PC-3 (cell line): Measurements from ENCODE around the gene WNT4. TPM values are rescaled to one million over a fixed set of nuclear protein-coding genes. Genes with fewer than 3 reads are reported as not detected.

Experiments used
- ATAC-seq: fragments of 200-7000 bp; cut with Tn5 transposase; 2 replicates; pipeline ENCODE4 v1.9.1; 2020; ENCODE audit warnings: mild to moderate bottlenecking, moderate library complexity
- BruUV-seq: library from RNA; stranded (reverse); fragments of 400-500 nt; replicated peaks from 2 replicates; lab custom pipeline; 2021; lab: Mats Ljungman, UMichigan
- CTCF ChIA-PET: fragments of 300-600 bp; sonication (Branson Sonifier 250); formaldehyde crosslinking; loops from one replicate; lab custom pipeline; 2022; ENCODE audit warnings: antibody characterized with exemption; lab: Charles Lee
- POLR2A ChIA-PET: fragments of 300-600 bp; sonication (Branson Sonifier 250); formaldehyde crosslinking; loops from one replicate; lab custom pipeline; 2022; ENCODE audit warnings: antibody characterized with exemption; ENCODE audit not compliant: unreplicated experiment; lab: Charles Lee
- DNase-seq: peaks from one replicate; pipeline ENCODE4 v3.0.0-alpha.2; 2015
- H2AFZ ChIP-seq: fragments of 300-600 bp; sonication (generic); 2 replicates; pipeline ENCODE4 v1.6.0; 2016; ENCODE audit warnings: antibody characterized with exemption, low read length
- H3F3A ChIP-seq: fragments of 300-600 bp; sonication (generic); one replicate; pipeline ENCODE4 v1.6.0; 2017; ENCODE audit warnings: antibody characterized with exemption, low read length, control low read depth, mild to moderate bottlenecking; ENCODE audit not compliant: unreplicated experiment
- H3K27ac ChIP-seq: fragments of 300-600 bp; sonication (generic); 2 replicates; pipeline ENCODE4 v1.5.1; 2016; ENCODE audit warnings: mild to moderate bottlenecking, low read length
- H3K27me3 ChIP-seq: fragments of 300-600 bp; sonication (generic); 2 replicates; pipeline ENCODE4 v1.6.1; 2016; ENCODE audit warnings: low read length, mixed read lengths
- H3K36me3 ChIP-seq: fragments of 300-600 bp; sonication (generic); 2 replicates; pipeline ENCODE4 v1.6.1; 2016; ENCODE audit warnings: low read depth, mixed run types, low read length, mixed read lengths
- H3K4me1 ChIP-seq: fragments of 300-600 bp; sonication (generic); 2 replicates; pipeline ENCODE4 v1.5.1; 2016; ENCODE audit warnings: low read length; ENCODE audit not compliant: insufficient read depth
- H3K4me2 ChIP-seq: fragments of 300-600 bp; sonication (generic); 2 replicates; pipeline ENCODE4 v1.6.0; 2016; ENCODE audit warnings: low read length
- H3K4me3 ChIP-seq: fragments of 300-600 bp; sonication (generic); 2 replicates; pipeline ENCODE4 v1.5.1; 2016; ENCODE audit warnings: mild to moderate bottlenecking, low read length, mixed read lengths
- H3K79me2 ChIP-seq: fragments of 300-600 bp; sonication (generic); 2 replicates; pipeline ENCODE4 v1.6.1; 2017; ENCODE audit warnings: low read length, mixed read lengths
- H3K9ac ChIP-seq: fragments of 300-600 bp; sonication (generic); 2 replicates; pipeline ENCODE4 v1.6.0; 2016; ENCODE audit warnings: mild to moderate bottlenecking, low read length
- H3K9me2 ChIP-seq: fragments of 300-600 bp; sonication (generic); replicated peaks from 2 replicates; pipeline ENCODE4 v1.6.1; 2016; ENCODE audit warnings: mixed run types, low read length, mixed read lengths
- H3K9me3 ChIP-seq: fragments of 300-600 bp; sonication (generic); 2 replicates; pipeline ENCODE4 v1.6.1; 2016; ENCODE audit warnings: low read length, mixed read lengths
- H4K20me1 ChIP-seq: fragments of 300-600 bp; sonication (generic); 2 replicates; pipeline ENCODE4 v1.6.1; 2016; ENCODE audit warnings: low read length, mixed read lengths
- EZH2 ChIP-seq: fragments of 300-600 bp; sonication (generic); IDR thresholded peaks from one replicate; pipeline ENCODE4 v1.6.1; 2017; ENCODE audit warnings: antibody characterized with exemption, mild to moderate bottlenecking, low read length; ENCODE audit not compliant: unreplicated experiment
- EZH2phosphoT487 ChIP-seq: fragments of 300-600 bp; sonication (generic); IDR thresholded peaks from 2 replicates; pipeline ENCODE4 v1.6.1; 2018; ENCODE audit warnings: mild to moderate bottlenecking, antibody characterized with exemption, low read length, borderline replicate concordance
- intact Hi-C: fragments of 100-400 bp; cut with micrococcal nuclease; formaldehyde crosslinking; loops from 2 replicates; pipeline ENCODE4 v1.9.0; 2023
- total RNA-seq: library from RNA; depleted of rRNA; stranded (reverse); fragments of >200 nt; gene quantifications from 2 replicates; pipeline ENCODE4 v1.2.3, GENCODE V29; 2014
- TF ChIP-seq, protein P1 (sequence below): fragments of 300-600 bp; sonication (generic); conservative IDR thresholded peaks from 2 replicates; pipeline ENCODE4 v1.5.1; 2017; ENCODE audit warnings: antibody characterized with exemption, low read depth, mild to moderate bottlenecking, low read length

Gene WNT4
- total RNA-seq, 1 experiment from 2014 or later: 0.51 TPM

DNA sequence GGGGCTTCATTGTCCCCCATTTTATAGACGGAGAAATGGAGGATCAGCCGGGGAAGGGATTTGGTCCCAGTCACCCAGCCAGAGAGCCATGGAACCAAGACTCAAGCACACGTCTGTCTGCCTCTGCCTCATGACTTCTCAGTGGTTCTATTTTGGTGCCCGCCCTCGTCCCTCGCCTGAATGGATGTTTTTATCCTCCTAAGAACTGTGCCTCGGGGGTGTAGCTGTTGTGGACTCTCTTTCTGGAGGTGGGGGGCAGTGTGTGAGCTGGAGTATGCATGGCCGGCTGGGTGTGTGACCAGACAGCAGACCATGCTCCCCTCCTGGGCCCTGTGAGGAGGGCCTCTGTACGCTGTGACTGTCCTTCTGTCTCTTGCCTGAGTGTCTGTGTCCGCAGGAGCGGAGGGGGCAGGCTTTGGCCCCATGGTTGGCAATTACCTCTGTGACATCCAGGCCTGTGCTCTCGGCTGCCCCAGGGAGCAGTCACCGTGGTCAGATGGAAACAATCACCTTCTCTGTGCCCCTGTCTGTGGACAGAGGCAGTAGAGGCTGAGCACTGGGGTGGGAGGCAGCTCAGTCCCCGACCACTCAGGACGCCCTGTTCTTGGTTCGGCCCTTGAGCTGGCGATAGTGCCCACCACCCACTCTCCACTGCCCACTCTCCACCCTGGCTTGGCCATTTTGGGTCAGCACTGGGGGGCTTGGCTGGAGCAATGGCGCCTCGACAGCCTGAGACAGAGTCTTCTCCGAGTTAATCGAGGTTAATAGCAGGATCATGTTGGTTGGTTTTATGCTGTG, 20.4 kb downstream of the WNT4 start:
- TF ChIP-seq EZH2phosphoT487: no peak
- TF ChIP-seq, protein P1, sequence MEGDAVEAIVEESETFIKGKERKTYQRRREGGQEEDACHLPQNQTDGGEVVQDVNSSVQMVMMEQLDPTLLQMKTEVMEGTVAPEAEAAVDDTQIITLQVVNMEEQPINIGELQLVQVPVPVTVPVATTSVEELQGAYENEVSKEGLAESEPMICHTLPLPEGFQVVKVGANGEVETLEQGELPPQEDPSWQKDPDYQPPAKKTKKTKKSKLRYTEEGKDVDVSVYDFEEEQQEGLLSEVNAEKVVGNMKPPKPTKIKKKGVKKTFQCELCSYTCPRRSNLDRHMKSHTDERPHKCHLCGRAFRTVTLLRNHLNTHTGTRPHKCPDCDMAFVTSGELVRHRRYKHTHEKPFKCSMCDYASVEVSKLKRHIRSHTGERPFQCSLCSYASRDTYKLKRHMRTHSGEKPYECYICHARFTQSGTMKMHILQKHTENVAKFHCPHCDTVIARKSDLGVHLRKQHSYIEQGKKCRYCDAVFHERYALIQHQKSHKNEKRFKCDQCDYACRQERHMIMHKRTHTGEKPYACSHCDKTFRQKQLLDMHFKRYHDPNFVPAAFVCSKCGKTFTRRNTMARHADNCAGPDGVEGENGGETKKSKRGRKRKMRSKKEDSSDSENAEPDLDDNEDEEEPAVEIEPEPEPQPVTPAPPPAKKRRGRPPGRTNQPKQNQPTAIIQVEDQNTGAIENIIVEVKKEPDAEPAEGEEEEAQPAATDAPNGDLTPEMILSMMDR: no peak
- TF ChIP-seq EZH2: no peak
- Histone ChIP-seq H3K27me3 (no peaks in the 10 kb centered on the region), H3K9me2 (no peaks in the 10 kb centered on the region), H3K79me2 (no peaks in the 10 kb centered on the region), H3K9me3 (no peaks in the 10 kb centered on the region), H3K9ac (no peak overlapping the region), H2AFZ (no peak overlapping the region), H3K4me3 (no peak overlapping the region), H3K4me2 (no peak overlapping the region), H3F3A (no peaks in the 10 kb centered on the region), H4K20me1 (no peaks in the 10 kb centered on the region), H3K36me3 (no peaks in the 10 kb centered on the region), H3K4me1 (no peaks in the 10 kb centered on the region), H3K27ac (no peak overlapping the region)
- CTCF ChIA-PET: no interaction called here
- POLR2A ChIA-PET: no interaction called here
- ATAC-seq (no peak), DNase-seq (no peak)
- intact Hi-C loops: no loop called here
- no TSS peak for BruUV-seq

- H3K27ac ChIP-seq: no peak overlapping the region
- no peak for DNase-seq
- no peak overlapping the region for H3K9ac ChIP-seq
- H3K79me2 ChIP-seq: no peaks in the 10 kb centered on the region
- ChIA-PET POLR2A (no interaction called here), CTCF (no interaction called here)
- no peaks in the 10 kb centered on the region for H3K9me3 ChIP-seq
- intact Hi-C loops: no loop called here
- TF ChIP-seq EZH2phosphoT487: no peak
- TF ChIP-seq EZH2: no peak
- TF ChIP-seq, protein P1: no peak
- H4K20me1 ChIP-seq: no peaks in the 10 kb centered on the region
- H3K27me3 ChIP-seq: no peaks in the 10 kb centered on the region
- no peak overlapping the region for H3K4me3 ChIP-seq
- no peak overlapping the region for H2AFZ ChIP-seq
- no peaks in the 10 kb centered on the region for H3F3A ChIP-seq
- H3K36me3 ChIP-seq: no peaks in the 10 kb centered on the region
- no peak; the same call in 1 of the 2 replicates for ATAC-seq
- no TSS peak for BruUV-seq
- no peak overlapping the region for H3K4me2 ChIP-seq
- H3K4me1 ChIP-seq: no peaks in the 10 kb centered on the region
- no peaks in the 10 kb centered on the region for H3K9me2 ChIP-seq
Observed at GRCh38 chr1:22121421-22121911, 21.4 kb downstream of the WNT4 start.

DNA sequence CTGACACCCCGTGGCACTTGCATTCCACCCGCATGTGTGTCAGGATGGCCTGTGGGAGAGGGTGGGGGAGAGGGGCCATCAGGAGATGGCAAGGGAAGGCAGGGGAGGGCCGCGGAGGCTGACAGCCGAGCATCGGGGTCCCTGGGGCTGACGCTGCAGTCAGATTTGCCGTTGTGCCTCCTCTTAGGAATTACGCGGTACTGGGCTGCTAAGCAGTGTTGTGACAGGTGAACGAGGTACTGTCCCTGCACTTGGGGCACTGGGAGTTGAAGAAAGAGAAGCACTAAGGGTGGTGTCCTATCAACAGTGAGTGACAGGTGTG, 22.5 kb downstream of the WNT4 start:
- ChIA-PET CTCF (no interaction called here), POLR2A (no interaction called here)
- Histone ChIP-seq H3K4me3 (no peak overlapping the region), H3K4me2 (no peak overlapping the region), H3K27ac (no peak overlapping the region), H4K20me1 (no peaks in the 10 kb centered on the region), H3K36me3 (no peaks in the 10 kb centered on the region), H3F3A (no peaks in the 10 kb centered on the region), H3K4me1 (no peaks in the 10 kb centered on the region), H3K9me3 (no peaks in the 10 kb centered on the region), H3K9ac (no peak overlapping the region), H3K79me2 (no peaks in the 10 kb centered on the region), H3K27me3 (no peaks in the 10 kb centered on the region), H3K9me2 (no peaks in the 10 kb centered on the region), H2AFZ (no peak overlapping the region)
- no peak for ATAC-seq
- DNase-seq: no peak
- BruUV-seq: no TSS peak
- no peak for TF ChIP-seq EZH2phosphoT487
- no peak for TF ChIP-seq EZH2
- TF ChIP-seq, protein P1: no peak
- intact Hi-C loops: no loop called here
